Measurements from ENCODE around the gene C1QTNF2.

DNA sequence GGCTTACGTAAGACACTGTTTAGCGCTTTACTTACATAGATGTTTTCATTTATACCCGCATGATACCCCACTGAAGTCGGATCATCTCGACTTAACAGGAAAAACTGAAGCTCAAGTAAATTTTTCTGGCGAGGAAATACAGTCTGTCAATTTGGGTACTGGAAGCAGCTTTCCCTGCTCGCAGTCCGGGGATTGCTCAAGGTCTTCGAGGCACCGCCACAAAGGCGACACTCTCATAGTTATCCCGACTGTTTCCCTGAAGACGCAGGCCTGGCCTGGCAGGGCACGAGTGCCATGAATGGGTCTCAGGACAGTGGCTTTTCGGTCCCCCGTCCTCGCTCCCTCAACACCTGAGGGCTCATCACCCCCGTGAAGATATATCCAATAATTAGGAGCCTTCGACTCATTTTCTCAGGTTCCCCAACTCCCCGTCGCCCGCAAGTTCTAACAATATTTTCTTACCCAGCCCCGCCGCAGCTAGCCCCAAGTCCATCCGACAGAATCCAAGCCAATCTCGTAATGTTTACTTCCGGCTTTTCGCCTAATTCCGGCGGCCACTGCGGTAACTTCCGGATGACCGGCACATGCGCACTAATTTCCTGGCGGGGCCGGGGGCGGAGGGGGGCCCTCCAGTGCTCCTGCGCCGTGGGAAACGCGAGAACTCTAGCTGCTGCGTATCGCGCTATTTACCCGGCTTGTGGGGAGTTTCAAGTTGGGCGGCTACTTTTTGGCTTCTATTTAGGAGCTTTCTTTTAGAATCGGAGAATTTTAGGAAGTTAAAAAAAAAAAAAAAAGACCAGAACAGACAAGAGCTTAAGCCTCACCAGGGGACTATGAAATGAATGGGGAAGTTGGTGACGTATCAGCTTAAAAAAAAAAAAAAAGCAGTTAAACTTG lies 48.4 kb upstream of the C1QTNF2 start, which contains the start of gene SLU7:
- TF ChIP-seq, protein P1, sequence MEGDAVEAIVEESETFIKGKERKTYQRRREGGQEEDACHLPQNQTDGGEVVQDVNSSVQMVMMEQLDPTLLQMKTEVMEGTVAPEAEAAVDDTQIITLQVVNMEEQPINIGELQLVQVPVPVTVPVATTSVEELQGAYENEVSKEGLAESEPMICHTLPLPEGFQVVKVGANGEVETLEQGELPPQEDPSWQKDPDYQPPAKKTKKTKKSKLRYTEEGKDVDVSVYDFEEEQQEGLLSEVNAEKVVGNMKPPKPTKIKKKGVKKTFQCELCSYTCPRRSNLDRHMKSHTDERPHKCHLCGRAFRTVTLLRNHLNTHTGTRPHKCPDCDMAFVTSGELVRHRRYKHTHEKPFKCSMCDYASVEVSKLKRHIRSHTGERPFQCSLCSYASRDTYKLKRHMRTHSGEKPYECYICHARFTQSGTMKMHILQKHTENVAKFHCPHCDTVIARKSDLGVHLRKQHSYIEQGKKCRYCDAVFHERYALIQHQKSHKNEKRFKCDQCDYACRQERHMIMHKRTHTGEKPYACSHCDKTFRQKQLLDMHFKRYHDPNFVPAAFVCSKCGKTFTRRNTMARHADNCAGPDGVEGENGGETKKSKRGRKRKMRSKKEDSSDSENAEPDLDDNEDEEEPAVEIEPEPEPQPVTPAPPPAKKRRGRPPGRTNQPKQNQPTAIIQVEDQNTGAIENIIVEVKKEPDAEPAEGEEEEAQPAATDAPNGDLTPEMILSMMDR (optimal IDR thresholded peaks at IDR 0.05 in 1 of 3, IDR thresholded peaks at IDR 0.05 in 1 of 3, conservative IDR thresholded peaks at IDR 0.05 in 1 of 3; ENCODE audit: extremely low read depth in 1 of 3, insufficient read depth in 2 of 3, low read length in 3 of 3): no peak
- no peak for TF ChIP-seq EZH2 (IDR thresholded peaks at IDR 0.05; ENCODE audit: low read length)
